ENCODE data around the gene OTULIN.

The OTULIN gene

GRCh38 chr5:14699807-14700400 is 35.4 kb downstream of the OTULIN start:
- no peak for DNase-seq

GRCh38 chr5:14700478-14701436 is 36.2 kb downstream of the OTULIN start:
- DNase-seq, result peak; percentile 78

- DNase-seq, result no peak
Observed at GRCh38 chr5:14701556-14701955, 37.0 kb downstream of the OTULIN start.

- no peak for DNase-seq
Observed at GRCh38 chr5:14702238-14702839, 37.8 kb downstream of the OTULIN start.

- DNase-seq, result no peak
Observed at GRCh38 chr5:14705556-14705955, 41.0 kb downstream of the OTULIN start.

GRCh38 chr5:14706615-14707021 is 42.1 kb downstream of the OTULIN start:
- peak; percentile 72 for DNase-seq

- DNase-seq, result no peak
Observed at GRCh38 chr5:14707811-14708390, 43.4 kb downstream of the OTULIN start.

GRCh38 chr5:14708551-14708950 is 44.0 kb downstream of the OTULIN start:
- DNase-seq, result no peak

- no peak for DNase-seq
Observed at GRCh38 chr5:14710313-14710994, 45.9 kb downstream of the OTULIN start.

GRCh38 chr5:14712131-14712530 is 47.6 kb downstream of the OTULIN start:
- DNase-seq, result no peak

- DNase-seq, result no peak
Observed at GRCh38 chr5:14712666-14713065, 48.1 kb downstream of the OTULIN start.

GRCh38 chr5:14713476-14714390 is 49.2 kb downstream of the OTULIN start:
- DNase-seq, result peak; percentile 9

GRCh38 chr5:14714706-14715105 is 50.2 kb downstream of the OTULIN start:
- peak; percentile 14 for DNase-seq

GRCh38 chr5:14715481-14715880 is 51.0 kb downstream of the OTULIN start:
- no peak for DNase-seq

GRCh38 chr5:14716755-14717752 is 52.5 kb downstream of the OTULIN start:
- DNase-seq, result no peak

- DNase-seq, result no peak
Observed at GRCh38 chr5:14718778-14719177, 54.3 kb downstream of the OTULIN start.

GRCh38 chr5:14720236-14720923 is 55.9 kb downstream of the OTULIN start:
- DNase-seq, result no peak

- DNase-seq, result no peak
Observed at GRCh38 chr5:14721990-14722656, 57.6 kb downstream of the OTULIN start.

GRCh38 chr5:14722923-14723322 is 58.4 kb downstream of the OTULIN start:
- DNase-seq, result no peak
